SIG-M5 treated with dmso at 0.1 percent for 504 hours (cell line): ENCODE measurements around the gene ASPSCR1.

Source experiments
- DNase-seq: peaks from one replicate; lab custom pipeline; 2025; ENCODE audit not compliant: unreplicated experiment; lab: John Stamatoyannopoulos, UW

ASPSCR1 gene

DNA sequence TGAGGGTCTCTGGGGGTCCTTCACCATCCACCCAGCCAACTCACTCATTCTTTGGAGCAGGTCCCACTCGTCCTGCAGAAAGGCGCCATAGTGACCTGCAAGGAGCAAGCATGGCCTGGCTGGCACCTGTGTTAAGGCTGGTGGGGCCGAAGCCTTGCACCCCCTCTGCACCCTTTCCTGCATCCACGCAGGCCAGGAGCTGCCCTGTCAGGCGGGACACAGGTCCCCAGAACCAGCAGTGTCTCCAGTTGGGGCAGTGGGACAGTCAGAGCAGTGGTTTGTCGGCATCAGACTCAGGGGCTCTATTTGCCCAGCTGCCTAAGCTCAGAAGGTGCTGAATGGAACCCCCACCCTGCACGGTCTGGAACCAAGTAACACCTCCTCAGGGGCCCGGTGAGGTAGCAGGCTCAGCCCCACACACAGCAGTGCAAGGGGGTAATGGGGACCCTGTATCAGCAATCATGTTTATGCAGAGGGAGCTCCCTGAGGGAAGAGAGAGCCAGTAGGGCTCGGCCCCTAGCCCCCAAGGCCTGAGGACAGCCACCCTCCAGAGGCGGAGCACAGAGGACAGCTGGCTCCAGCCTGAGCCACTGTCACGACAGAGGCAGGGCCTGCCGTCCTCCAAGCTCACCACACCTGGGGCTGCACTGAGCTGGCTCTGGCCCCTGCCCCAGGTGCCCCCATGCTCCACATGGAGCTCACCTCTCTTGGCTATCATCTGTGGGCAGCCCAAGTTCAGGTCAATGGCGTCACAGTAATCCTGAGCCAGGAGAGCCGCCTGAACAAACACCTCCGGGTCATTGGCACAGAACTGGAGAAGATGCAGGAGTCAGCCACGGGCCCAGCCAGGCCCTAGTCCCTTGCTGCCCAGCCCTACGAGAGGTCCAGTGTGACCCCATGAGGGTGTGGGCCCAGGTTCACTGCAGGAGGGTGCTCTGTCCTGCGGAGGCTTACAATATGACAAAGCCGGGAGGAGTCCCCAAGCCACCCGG lies 86.3 kb downstream of the ASPSCR1 start:
- no peak for DNase-seq

DNA sequence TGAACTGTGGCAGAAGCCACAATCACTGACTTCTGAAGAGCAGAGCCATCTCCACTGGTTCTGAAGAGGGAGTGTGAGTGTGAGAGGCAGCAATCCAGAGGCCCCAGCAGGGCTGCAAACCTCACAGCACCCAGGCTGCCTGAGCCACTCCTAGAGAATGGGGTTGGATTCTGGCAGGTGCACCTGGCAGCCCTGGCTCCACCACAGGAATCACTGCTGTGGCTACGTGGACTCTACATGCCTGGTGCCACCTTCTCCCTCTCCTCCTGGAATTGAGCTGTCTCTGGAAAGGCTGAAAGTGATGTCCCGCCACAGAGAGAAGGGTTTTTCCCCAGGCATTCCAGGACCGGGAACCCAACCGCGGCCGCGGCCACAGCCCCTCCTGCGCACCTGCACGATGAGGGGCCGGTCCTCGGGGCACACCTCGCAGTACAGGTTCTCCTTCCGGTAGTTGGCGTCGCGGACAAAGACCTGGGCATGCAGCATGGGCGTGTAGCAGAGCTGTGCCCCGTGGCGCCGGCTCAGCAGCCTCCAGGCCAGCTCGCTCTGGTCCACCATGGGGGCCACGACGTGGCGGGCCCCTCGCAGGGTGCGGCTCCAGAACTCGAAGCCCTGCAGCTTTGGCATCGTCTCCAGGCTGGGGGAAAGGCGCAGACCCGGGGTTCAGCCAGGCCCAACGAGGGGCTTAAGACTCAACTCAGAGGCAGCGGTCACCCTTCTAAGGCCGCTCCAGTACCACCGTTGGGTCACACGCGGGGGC lies 87.2 kb downstream of the ASPSCR1 start:
- no peak for DNase-seq

DNA sequence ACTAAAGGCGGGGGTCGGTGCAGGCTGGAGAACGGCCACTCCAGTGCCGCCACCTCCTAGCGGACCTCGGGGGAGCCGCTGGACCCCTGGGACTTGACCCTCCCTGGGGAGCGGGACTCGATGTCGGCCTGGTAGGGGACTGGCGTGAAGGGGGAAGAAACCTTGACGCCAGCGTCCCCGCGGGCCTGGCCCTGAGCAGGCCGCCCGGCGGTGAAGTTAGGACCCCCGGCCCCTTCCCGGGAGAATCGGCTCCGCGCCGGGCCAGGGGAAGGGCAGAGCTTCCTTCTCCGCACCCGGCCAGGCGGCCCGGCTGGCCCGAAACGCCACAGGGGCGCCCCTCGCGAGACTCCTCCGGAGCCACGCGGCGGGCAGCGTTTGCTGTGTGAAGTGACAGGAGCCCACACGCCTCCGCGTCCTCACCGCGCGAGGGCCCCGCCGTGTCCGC lies 87.8 kb downstream of the ASPSCR1 start:
- no peak for DNase-seq

DNA sequence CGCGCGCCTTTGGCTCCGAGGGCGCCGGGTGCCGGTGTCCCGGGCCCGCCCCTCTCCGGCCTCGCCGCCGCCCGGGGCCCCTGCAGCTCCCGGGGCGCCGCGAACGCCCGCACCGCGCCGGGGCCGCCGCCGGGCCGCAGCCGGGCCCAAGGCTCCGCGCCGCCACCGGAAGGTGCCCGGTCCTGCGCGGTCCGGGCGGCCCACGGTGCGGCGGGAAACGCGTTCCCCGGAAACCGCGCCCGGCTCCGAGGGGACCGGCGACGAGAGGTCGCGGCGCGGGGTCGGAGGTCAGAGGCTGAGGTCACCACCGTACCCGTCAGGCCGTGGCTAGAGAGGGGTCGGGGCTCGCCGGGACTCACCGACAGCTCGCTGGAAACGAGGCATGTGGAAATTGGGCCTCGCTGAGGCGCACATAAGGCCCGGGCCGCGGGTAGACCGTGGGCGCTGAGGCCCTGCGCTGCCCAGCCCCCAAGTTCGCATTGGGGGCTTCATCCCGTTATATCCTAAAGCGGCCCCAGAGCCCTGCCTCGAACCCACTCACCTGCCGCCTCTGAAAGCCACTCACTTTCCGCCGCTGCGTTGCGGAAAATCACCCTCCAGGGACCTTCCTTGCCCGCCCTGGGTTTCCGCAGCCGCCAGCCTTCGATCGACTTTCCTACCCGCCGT lies 88.3 kb downstream of the ASPSCR1 start, which contains the start of gene DUS1L:
Gene DUS1L, minus strand, starts transcription at position 167 of the 666 bp plus-strand sequence. CDS start 745 bp downstream, outside the sequence.
- peak; percentile 30 for DNase-seq
